HK-2 (cell line): Measurements from ENCODE around the gene ADCK2.
"Not testable (repeated sequence)": the region's sequence is repeated elsewhere in the genome, so short reads cannot be mapped to it uniquely, and the experiment has no call there.

Experiments used
- DNase-seq: peaks from one replicate; pipeline ENCODE4 v3.0.0-alpha.2; 2018; ENCODE audit not compliant: unreplicated experiment

The ADCK2 gene

GRCh38 chr7:140645166-140645900, 27.4 kb upstream of the ADCK2 start:
- DNase-seq = no peak

- no peak for DNase-seq
Measured at GRCh38 chr7:140646931-140647647, 25.7 kb upstream of the ADCK2 start.

GRCh38 chr7:140649556-140650205, 23.1 kb upstream of the ADCK2 start:
- no peak for DNase-seq

- no peak for DNase-seq
Measured at GRCh38 chr7:140650367-140650766, 22.4 kb upstream of the ADCK2 start.

- peak; percentile 63 for DNase-seq
Measured at GRCh38 chr7:140653319-140654108, 19.2 kb upstream of the ADCK2 start.

- no peak for DNase-seq
Measured at GRCh38 chr7:140654109-140654387, 18.7 kb upstream of the ADCK2 start.

GRCh38 chr7:140654661-140655060, 18.1 kb upstream of the ADCK2 start:
- DNase-seq = no peak

- no peak for DNase-seq
Measured at GRCh38 chr7:140655511-140656408, 17.0 kb upstream of the ADCK2 start.

- no peak for DNase-seq
Measured at GRCh38 chr7:140656548-140657515, 15.9 kb upstream of the ADCK2 start.

- DNase-seq = no peak
Measured at GRCh38 chr7:140657891-140658290, 14.9 kb upstream of the ADCK2 start.

- DNase-seq = no peak
Measured at GRCh38 chr7:140659856-140660255, 12.9 kb upstream of the ADCK2 start.

- DNase-seq = no peak
Measured at GRCh38 chr7:140661124-140661523, 11.6 kb upstream of the ADCK2 start.

- not testable (repeated sequence) for DNase-seq
Measured at GRCh38 chr7:140662938-140663337, 9.8 kb upstream of the ADCK2 start.

- DNase-seq = no peak
Measured at GRCh38 chr7:140667476-140667875, 5.3 kb upstream of the ADCK2 start.

GRCh38 chr7:140668641-140669040, 4.1 kb upstream of the ADCK2 start:
- no peak for DNase-seq

- DNase-seq = no peak
Measured at GRCh38 chr7:140669352-140669751, 3.4 kb upstream of the ADCK2 start.

- DNase-seq = not testable (repeated sequence)
Measured at GRCh38 chr7:140669862-140670261, 2.9 kb upstream of the ADCK2 start.

- no peak for DNase-seq
Measured at GRCh38 chr7:140670343-140670935, 2.3 kb upstream of the ADCK2 start.

- DNase-seq = no peak
Measured at GRCh38 chr7:140671966-140672365, 779 bp upstream of the ADCK2 start.
